HG03103 (cell line): ENCODE results near the gene CYP2A7.
"Not testable (repeated sequence)": the region's sequence is repeated elsewhere in the genome, so short reads cannot be mapped to it uniquely, and the experiment has no call there.

ENCODE experiments used
- ATAC-seq: cut with Tn5 transposase; IDR thresholded peaks from one replicate; pipeline ENCODE4 v1.9.1; 2021; ENCODE audit warnings: low read depth; ENCODE audit not compliant: unreplicated experiment

Gene CYP2A7

DNA sequence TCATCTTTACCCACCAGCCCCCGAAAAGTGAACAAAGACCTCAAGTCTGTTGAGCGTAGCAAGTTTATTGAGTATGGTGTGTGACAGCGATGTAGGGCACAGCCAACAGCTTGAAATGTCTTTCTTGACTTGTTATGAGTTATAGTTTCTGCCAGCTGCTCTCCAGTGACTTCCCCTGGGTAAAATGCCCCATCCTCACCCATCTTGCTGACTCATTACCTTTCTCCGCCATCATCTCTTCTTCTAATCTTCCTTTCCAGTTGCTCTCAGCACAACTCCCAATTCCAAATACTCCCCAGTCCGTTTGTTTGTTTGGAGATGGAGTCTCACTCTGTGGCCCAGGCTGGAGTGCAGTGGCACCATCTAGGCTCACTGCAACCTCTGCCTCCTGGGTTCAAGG is 18.5 kb upstream of the CYP2A7 start:
- not testable (repeated sequence) for ATAC-seq

- ATAC-seq = not testable (repeated sequence)
These were observed 17.9 kb upstream of the CYP2A7 start for GRCh38 chr19:40899964-40900363.

DNA sequence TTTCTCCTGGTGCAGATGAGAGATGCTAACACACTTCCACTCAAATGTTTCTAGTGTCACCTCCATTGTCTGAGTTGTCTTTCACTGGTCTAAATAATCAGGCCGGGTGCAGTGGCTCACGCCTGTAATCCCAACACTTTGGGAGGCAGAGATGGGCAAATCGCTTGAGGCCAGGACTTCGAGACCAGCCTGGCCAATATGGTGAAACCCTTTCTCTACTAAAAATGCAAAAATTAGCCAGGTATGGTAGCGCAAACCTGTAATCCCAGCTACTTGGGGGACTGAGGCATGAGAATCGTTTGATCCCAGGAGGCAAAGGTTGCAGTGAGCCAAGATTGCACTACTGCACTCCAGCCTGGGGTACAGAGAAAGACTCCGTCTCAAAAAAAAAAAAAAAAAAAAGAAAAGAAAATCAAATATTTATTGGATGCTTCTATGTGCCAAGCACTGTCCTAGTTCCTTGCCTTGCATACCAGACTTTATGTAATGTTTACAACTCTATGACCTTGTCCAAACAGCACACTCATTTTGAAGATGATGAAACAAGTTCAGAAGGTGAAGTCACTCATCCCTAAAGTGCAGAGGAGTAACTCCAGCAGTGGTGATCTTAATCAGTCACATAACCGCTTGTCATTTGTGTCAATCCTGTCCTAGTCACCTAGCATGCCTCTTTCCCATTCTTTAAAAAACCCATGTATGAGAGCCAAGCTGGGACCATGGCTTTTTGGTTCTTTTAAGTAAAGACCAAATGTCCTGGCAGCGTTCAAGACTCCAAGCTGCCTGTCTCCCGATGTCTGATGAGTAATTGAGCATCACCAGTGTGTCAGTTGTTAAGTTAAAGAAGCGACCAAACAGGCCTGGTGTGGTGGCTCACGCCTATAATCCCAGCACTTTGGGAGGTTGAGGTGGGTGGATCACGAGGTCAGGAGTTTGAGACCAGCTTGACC is 15.1 kb upstream of the CYP2A7 start:
- ATAC-seq = not testable (repeated sequence)

- ATAC-seq = no peak
These were observed 14.4 kb upstream of the CYP2A7 start for GRCh38 chr19:40896418-40896796.

- no peak for ATAC-seq
These were observed 11.1 kb upstream of the CYP2A7 start for GRCh38 chr19:40893112-40893511.

DNA sequence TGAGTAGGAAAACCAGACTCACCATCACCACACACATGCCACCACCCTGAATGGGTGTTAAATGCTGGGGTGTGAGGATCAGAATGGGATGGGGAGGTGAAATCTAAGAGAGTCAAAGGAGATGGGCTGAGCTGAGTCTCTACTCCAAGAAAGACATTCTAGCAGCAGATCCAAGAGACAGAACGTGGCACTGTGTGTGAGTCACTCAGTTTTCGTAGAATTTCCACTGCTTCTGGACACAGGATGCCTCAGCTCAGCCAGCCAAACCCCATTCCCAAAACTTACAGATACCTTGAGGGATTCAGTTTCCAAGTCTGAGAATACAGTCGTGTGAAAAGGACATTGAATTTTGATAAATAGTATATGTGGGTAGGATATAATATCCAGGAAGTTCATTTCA is 7.3 kb upstream of the CYP2A7 start:
- no peak for ATAC-seq

DNA sequence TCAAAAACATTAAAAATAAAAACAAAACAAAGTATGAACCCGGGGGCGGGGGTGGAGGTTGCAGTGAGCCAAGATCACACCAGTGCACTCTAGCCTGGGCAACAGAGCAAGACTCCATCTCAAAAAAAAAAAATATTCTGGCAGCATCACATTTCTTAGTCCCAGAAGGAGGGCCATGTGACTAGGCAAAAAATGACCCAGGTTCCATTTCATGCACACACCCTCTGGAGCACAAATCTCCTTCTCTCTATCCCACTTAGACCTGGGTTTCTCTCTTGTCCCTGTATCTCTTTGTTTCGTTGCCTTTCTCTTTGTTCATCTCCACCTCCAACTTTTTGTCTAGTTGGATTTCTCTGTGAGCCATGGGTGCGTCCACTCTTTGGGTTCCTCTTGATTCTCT is 6.2 kb upstream of the CYP2A7 start:
- no peak for ATAC-seq

- ATAC-seq = not testable (repeated sequence)
These were observed 2.3 kb upstream of the CYP2A7 start for GRCh38 chr19:40884187-40884931.

GRCh38 chr19:40879349-40879748 is 2.7 kb downstream of the CYP2A7 start:
- ATAC-seq = not testable (repeated sequence)

DNA sequence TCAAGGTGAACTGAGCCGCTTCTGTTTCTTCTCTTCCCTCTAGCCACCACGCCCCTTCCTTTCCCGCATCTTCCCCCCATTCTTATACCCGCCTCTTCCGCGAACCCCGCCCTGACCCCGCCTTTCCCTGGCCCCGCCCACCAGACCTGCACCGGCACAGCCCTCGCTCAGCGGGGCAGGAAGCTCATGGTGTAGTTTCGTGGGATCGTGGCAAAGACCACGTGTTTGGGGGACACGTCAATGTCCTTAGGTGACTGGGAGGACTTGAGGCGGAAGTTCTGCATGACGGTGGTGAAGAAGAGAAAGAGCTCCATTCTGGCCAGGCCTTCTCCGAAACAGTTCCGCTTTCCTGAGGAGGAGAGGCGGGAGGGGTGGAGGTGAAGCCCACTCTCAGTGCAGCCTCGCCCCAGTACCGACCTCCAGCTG is 6.5 kb downstream of the CYP2A7 start:
- ATAC-seq = not testable (repeated sequence)

DNA sequence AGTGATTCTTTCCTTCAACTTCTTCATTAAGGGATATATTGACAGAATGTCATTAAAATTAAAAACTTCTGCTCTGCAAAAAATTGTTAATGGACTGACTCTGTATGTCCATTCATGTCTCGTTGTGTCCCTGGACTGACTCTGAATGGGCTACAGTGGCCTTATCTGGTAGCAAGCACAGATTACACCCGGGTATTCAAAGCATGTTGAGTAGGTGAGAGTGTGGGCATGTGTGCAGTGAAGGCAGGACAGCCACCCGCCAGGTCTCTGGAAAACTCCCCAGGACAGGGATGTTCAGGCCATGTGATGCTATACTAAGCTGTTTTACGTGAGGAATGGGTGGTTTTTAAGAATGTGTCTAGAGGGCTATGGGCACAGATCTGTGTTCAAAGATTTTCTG is 7.2 kb downstream of the CYP2A7 start:
- ATAC-seq = not testable (repeated sequence)

GRCh38 chr19:40873873-40874272 is 8.2 kb downstream of the CYP2A7 start:
- ATAC-seq = not testable (repeated sequence)

GRCh38 chr19:40872209-40872608 is 9.8 kb downstream of the CYP2A7 start:
- no peak for ATAC-seq

GRCh38 chr19:40867701-40868100 is 14.3 kb downstream of the CYP2A7 start:
- no peak for ATAC-seq

GRCh38 chr19:40864739-40865496 is 17.1 kb downstream of the CYP2A7 start:
- not testable (repeated sequence) for ATAC-seq

- no peak for ATAC-seq
These were observed 19.2 kb downstream of the CYP2A7 start for GRCh38 chr19:40862785-40863184.

DNA sequence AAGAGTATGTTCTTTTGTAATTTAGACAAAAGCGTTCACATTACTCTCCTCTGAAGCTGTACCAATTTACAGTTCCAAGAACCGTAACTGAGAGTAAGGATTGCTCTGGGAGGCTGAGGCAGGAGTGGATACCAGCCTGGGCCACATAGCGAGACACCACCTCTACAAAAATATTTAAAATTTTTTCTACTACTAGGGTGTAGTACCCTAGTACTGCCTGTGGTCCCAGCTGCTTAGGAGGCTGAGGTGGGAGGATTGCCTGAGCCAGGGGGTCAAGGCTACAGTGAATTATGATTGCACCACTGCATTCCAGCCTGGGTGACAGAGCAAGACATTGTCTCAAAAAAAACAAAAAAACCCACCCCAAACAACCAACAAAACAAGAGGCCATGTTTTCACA is 19.7 kb downstream of the CYP2A7 start:
- ATAC-seq = no peak

- no peak for ATAC-seq
These were observed 23.9 kb downstream of the CYP2A7 start for GRCh38 chr19:40858109-40858508.

GRCh38 chr19:40852467-40853152 is 29.4 kb downstream of the CYP2A7 start:
- not testable (repeated sequence) for ATAC-seq

GRCh38 chr19:40850277-40850676 is 31.8 kb downstream of the CYP2A7 start, which contains the start of gene CYP2A6:
TSS of gene CYP2A6 (minus strand) at chr19:40850447. CDS start at chr19:40850426, 21 bp downstream.
- ATAC-seq = not testable (repeated sequence)
